Measurements from ENCODE around the gene PTGER3. TPM values are rescaled to one million over a fixed set of nuclear protein-coding genes. Genes with fewer than 3 reads are reported as not detected.

Gene PTGER3
- total and polyA plus RNA-seq, 2 experiments from 2014 or later, result 2.6 to 4.4 TPM

DNA sequence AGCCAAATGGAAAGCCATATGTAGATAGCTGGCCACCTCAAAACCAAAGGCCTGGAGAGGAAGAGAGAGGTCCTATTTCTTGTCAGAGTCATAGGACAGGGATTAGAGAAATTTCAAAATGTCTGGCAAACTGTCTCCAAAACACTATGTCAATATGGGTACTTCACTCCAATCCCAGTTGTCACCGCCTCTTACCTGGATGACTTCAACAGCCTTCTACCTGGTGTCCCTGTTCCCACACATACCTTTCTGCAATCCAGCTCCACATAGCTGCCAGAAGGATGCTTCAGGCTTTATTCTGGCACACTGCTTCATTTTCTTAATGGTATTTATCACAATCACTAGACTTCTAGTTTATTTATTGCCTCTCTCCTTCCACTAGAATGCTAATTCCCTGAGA lies 14.5 kb downstream of the PTGER3 start:
- no peaks in the 10 kb centered on the region for H3K4me1 ChIP-seq (ENCODE audit: low read depth)
- TF ChIP-seq, protein P1, sequence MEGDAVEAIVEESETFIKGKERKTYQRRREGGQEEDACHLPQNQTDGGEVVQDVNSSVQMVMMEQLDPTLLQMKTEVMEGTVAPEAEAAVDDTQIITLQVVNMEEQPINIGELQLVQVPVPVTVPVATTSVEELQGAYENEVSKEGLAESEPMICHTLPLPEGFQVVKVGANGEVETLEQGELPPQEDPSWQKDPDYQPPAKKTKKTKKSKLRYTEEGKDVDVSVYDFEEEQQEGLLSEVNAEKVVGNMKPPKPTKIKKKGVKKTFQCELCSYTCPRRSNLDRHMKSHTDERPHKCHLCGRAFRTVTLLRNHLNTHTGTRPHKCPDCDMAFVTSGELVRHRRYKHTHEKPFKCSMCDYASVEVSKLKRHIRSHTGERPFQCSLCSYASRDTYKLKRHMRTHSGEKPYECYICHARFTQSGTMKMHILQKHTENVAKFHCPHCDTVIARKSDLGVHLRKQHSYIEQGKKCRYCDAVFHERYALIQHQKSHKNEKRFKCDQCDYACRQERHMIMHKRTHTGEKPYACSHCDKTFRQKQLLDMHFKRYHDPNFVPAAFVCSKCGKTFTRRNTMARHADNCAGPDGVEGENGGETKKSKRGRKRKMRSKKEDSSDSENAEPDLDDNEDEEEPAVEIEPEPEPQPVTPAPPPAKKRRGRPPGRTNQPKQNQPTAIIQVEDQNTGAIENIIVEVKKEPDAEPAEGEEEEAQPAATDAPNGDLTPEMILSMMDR (IDR thresholded peaks at IDR 0.05; ENCODE audit: low read depth, low read length), result no peak
- H3K27ac ChIP-seq, result no peak overlapping the region
- DNase-seq (ENCODE audit: low read depth in 1 of 2, low spot score in 1 of 2), result no peak
- H3K27me3 ChIP-seq, result peaks cover 5% of the 10 kb centered on the region
- H3K9me3 ChIP-seq (ENCODE audit: low read depth), result no peaks in the 10 kb centered on the region
- no peak overlapping the region for H3K4me3 ChIP-seq
- H3K36me3 ChIP-seq, result no peaks in the 10 kb centered on the region

DNA sequence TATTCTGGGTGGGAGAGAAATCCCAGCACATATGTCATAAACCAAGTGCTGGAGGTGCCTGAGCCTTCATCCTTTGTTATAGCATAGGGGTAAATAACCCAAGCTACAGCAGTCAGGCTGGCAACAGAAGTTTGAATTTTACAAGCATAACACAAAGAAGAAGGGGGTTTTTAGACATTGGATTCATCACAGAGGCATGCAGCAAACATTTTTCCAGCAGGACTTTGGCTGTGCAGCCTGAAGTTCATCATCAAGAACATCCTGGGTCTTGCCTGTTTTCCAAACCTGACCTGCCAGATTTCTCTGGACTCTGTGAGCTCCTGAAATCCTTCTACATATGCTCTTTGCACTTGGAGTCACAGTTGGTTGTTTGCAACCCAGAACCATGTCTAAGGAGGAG lies 16.2 kb downstream of the PTGER3 start:
- TF ChIP-seq, protein P1 (IDR thresholded peaks at IDR 0.05; ENCODE audit: low read depth, low read length), result no peak
- Histone ChIP-seq H3K36me3 (no peaks in the 10 kb centered on the region), H3K27me3 (peaks cover 5% of the 10 kb centered on the region), H3K4me3 (no peak overlapping the region), H3K4me1 (ENCODE audit: low read depth) (no peaks in the 10 kb centered on the region), H3K9me3 (ENCODE audit: low read depth) (no peaks in the 10 kb centered on the region), H3K27ac (no peak overlapping the region)
- no peak for DNase-seq (ENCODE audit: low read depth in 1 of 2, low spot score in 1 of 2)

DNA sequence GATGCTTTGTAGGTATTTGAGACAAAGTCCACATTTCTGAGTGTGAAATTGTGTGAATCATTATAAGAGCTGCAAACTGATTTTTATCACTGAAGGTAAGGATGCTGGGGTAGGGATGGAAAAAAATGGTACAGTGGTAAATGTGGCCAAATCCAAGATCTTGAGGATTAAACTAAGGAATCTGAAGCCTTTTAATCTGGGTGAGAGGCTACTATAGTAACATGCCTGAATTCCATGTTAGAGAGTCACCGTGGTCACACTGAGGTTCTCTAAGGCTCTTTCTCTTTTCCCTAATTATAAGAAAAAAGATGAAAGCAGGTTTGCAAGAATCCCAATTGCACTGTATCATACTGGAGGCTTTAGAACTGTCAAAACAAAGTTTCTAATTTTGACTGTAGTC lies 17.6 kb downstream of the PTGER3 start:
- TF ChIP-seq, protein P1 (IDR thresholded peaks at IDR 0.05; ENCODE audit: low read depth, low read length), result no peak
- Histone ChIP-seq H3K27ac (no peak overlapping the region), H3K27me3 (peaks cover 5% of the 10 kb centered on the region), H3K9me3 (ENCODE audit: low read depth) (no peaks in the 10 kb centered on the region), H3K36me3 (no peaks in the 10 kb centered on the region), H3K4me1 (ENCODE audit: low read depth) (no peaks in the 10 kb centered on the region), H3K4me3 (no peak overlapping the region)
- no peak for DNase-seq (ENCODE audit: low read depth in 1 of 2, low spot score in 1 of 2)

DNA sequence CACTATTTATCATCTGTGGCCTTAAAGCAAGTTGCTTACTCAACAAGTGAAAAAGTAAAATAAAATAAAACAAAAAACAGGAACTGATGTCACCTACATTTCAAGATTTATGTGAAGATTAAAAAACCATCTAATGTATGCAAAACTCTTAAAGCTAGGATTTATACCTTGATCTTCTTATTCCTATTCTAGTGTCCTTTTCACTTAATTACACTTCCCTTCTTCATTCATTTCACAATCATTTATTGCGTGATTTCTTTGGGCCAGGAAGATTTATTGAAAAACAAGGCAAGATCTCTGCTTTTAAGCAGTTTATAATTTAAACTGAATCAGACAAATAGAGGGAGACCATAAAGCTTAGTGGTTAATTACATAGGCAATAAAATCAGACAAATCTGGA lies 18.6 kb downstream of the PTGER3 start:
- TF ChIP-seq, protein P1 (IDR thresholded peaks at IDR 0.05; ENCODE audit: low read depth, low read length), result no peak
- no peaks in the 10 kb centered on the region for H3K9me3 ChIP-seq (ENCODE audit: low read depth)
- DNase-seq (ENCODE audit: low read depth in 1 of 2, low spot score in 1 of 2), result no peak

DNA sequence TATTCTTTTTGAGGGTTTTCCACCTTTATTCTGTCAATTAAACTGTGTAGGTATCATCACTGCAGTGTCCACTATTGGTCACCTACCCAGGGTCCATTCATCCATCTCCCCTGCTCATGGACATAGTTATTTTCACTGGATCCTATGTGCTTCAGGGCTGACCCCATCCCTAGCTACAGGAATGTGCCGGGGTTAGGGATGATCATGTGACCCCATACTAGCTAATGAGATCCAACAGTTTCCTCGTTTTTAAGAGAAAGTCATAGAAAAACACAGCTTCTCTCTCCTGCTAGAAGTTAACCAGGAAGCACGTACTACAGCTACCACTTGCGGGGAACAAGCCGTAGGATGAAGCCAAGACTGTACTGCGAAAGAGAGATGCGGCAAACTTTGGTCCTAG lies 19.6 kb downstream of the PTGER3 start:
- no peak for DNase-seq (ENCODE audit: low read depth in 1 of 2, low spot score in 1 of 2)
- no peak overlapping the region for H3K27ac ChIP-seq
- no peaks in the 10 kb centered on the region for H3K4me1 ChIP-seq (ENCODE audit: low read depth)
- TF ChIP-seq, protein P1 (IDR thresholded peaks at IDR 0.05; ENCODE audit: low read depth, low read length), result no peak
- peaks cover 5% of the 10 kb centered on the region for H3K27me3 ChIP-seq
- no peak overlapping the region for H3K4me3 ChIP-seq
- no peaks in the 10 kb centered on the region for H3K36me3 ChIP-seq
- no peaks in the 10 kb centered on the region for H3K9me3 ChIP-seq (ENCODE audit: low read depth)

More for the DNA sequence above, 18.6 kb downstream of the PTGER3 start:
- no peaks in the 10 kb centered on the region for H3K36me3 ChIP-seq
- H3K27me3 ChIP-seq, result peaks cover 5% of the 10 kb centered on the region
- H3K27ac ChIP-seq, result no peak overlapping the region
- no peak overlapping the region for H3K4me3 ChIP-seq
- H3K4me1 ChIP-seq (ENCODE audit: low read depth), result no peaks in the 10 kb centered on the region

DNA sequence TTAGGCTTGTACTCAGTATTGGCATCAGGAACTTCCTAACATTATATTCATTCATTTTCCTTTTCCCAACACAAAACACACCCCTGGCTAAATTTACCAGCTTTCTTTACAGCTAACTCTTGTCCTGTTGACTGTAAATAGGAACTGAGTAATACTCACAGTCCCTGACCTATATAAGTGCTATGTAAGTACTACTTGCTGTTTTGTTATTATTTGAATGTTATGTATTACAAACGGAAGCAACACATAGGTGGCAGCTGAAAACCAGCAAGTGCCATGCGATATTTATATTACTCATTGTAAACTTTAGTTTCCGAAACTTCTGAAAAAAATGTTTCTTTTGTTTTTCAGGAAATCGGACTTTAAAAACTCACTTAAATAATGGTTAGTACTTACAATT lies 21.5 kb downstream of the PTGER3 start:
- peaks cover 3% of the 10 kb centered on the region for H3K4me1 ChIP-seq (ENCODE audit: low read depth)
- TF ChIP-seq, protein P1 (IDR thresholded peaks at IDR 0.05; ENCODE audit: low read depth, low read length), result no peak
- H3K27me3 ChIP-seq, result peaks cover 5% of the 10 kb centered on the region
- DNase-seq (ENCODE audit: low read depth in 1 of 2, low spot score in 1 of 2), result no peak
- no peaks in the 10 kb centered on the region for H3K9me3 ChIP-seq (ENCODE audit: low read depth)
- H3K4me3 ChIP-seq, result no peak overlapping the region
- H3K36me3 ChIP-seq, result no peaks in the 10 kb centered on the region
- no peak overlapping the region for H3K27ac ChIP-seq

All from cardiac muscle cell (in vitro differentiated cells and primary cell).